Measurements from ENCODE around the gene SBF1.

Gene SBF1

DNA sequence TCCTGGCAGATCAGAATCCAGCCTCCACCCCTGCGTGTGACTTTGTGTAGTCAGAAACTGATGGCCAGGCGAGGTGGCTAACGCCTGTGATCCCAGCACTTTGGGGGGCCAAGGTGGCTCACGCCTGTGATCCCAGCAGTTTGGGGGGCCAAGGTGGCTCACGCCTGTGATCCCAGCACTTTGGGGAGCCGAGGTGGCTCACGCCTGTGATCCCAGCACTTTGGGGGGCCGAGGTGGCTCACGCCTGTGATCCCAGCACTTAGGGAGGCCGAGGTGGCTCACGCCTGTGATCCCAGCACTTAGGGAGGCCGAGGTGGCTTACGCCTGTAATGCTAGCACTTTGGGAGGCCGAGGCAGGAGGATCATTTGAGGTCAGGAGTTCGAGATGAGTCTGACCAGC lies 38.3 kb upstream of the SBF1 start:
- TF ChIP-seq ZFP3 (CRISPR knock-in tag; IDR thresholded peaks at IDR 0.05) (no peak), GLIS3 (CRISPR knock-in tag; IDR thresholded peaks at IDR 0.05) (no peak), ZC3H10 (CRISPR knock-in tag; IDR thresholded peaks at IDR 0.05) (no peak), TCF4 (CRISPR knock-in tag; IDR thresholded peaks at IDR 0.05; ENCODE audit: borderline replicate concordance) (no peak), ZFP30 (CRISPR knock-in tag; IDR thresholded peaks at IDR 0.05) (no peak), ZNF565 (CRISPR knock-in tag; conservative IDR thresholded peaks at IDR 0.05; ENCODE audit: low read depth) (no peak), BACH2 (CRISPR knock-in tag; IDR thresholded peaks at IDR 0.05; ENCODE audit: borderline replicate concordance) (no peak)
- TF ChIP-seq, protein P1, sequence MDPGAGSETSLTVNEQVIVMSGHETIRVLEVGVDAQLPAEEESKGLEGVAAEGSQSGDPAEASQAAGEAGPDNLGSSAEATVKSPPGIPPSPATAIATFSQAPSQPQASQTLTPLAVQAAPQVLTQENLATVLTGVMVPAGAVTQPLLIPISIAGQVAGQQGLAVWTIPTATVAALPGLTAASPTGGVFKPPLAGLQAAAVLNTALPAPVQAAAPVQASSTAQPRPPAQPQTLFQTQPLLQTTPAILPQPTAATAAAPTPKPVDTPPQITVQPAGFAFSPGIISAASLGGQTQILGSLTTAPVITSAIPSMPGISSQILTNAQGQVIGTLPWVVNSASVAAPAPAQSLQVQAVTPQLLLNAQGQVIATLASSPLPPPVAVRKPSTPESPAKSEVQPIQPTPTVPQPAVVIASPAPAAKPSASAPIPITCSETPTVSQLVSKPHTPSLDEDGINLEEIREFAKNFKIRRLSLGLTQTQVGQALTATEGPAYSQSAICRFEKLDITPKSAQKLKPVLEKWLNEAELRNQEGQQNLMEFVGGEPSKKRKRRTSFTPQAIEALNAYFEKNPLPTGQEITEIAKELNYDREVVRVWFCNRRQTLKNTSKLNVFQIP (CRISPR knock-in tag; IDR thresholded peaks at IDR 0.05; ENCODE audit: borderline replicate concordance, low read depth), result no peak
- ATAC-seq, result no peak

DNA sequence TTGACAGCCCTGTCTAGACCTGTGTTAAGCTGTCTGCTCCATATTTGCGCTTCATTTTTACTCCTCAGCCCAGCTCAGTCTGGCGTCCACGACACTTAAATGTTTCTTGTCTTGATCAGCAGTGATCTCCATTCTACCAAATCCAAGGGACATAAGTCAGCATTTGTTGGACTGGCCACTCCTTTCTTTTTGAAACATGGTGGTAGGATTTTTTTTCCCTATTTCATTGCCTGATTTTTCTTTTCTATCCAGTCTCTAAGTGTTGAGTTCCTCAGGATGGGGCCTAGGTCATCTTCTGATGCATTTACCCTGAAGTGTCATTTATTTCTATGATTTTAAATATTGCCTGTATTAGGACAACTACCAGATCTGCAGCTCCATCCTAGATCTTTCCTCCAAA lies 34.1 kb upstream of the SBF1 start:
- ATAC-seq, result no peak
- TF ChIP-seq, protein P2, sequence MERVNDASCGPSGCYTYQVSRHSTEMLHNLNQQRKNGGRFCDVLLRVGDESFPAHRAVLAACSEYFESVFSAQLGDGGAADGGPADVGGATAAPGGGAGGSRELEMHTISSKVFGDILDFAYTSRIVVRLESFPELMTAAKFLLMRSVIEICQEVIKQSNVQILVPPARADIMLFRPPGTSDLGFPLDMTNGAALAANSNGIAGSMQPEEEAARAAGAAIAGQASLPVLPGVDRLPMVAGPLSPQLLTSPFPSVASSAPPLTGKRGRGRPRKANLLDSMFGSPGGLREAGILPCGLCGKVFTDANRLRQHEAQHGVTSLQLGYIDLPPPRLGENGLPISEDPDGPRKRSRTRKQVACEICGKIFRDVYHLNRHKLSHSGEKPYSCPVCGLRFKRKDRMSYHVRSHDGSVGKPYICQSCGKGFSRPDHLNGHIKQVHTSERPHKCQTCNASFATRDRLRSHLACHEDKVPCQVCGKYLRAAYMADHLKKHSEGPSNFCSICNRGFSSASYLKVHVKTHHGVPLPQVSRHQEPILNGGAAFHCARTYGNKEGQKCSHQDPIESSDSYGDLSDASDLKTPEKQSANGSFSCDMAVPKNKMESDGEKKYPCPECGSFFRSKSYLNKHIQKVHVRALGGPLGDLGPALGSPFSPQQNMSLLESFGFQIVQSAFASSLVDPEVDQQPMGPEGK (CRISPR knock-in tag; IDR thresholded peaks at IDR 0.05; ENCODE audit: borderline replicate concordance), result no peak
- no peak for TF ChIP-seq ZNF565 (CRISPR knock-in tag; conservative IDR thresholded peaks at IDR 0.05; ENCODE audit: low read depth)
- TF ChIP-seq CSDC2 (CRISPR knock-in tag; IDR thresholded peaks at IDR 0.05), result no peak
- TF ChIP-seq, protein P3, sequence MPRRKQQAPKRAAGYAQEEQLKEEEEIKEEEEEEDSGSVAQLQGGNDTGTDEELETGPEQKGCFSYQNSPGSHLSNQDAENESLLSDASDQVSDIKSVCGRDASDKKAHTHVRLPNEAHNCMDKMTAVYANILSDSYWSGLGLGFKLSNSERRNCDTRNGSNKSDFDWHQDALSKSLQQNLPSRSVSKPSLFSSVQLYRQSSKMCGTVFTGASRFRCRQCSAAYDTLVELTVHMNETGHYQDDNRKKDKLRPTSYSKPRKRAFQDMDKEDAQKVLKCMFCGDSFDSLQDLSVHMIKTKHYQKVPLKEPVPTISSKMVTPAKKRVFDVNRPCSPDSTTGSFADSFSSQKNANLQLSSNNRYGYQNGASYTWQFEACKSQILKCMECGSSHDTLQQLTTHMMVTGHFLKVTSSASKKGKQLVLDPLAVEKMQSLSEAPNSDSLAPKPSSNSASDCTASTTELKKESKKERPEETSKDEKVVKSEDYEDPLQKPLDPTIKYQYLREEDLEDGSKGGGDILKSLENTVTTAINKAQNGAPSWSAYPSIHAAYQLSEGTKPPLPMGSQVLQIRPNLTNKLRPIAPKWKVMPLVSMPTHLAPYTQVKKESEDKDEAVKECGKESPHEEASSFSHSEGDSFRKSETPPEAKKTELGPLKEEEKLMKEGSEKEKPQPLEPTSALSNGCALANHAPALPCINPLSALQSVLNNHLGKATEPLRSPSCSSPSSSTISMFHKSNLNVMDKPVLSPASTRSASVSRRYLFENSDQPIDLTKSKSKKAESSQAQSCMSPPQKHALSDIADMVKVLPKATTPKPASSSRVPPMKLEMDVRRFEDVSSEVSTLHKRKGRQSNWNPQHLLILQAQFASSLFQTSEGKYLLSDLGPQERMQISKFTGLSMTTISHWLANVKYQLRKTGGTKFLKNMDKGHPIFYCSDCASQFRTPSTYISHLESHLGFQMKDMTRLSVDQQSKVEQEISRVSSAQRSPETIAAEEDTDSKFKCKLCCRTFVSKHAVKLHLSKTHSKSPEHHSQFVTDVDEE (CRISPR knock-in tag; IDR thresholded peaks at IDR 0.05), result no peak
- TF ChIP-seq, protein P4, sequence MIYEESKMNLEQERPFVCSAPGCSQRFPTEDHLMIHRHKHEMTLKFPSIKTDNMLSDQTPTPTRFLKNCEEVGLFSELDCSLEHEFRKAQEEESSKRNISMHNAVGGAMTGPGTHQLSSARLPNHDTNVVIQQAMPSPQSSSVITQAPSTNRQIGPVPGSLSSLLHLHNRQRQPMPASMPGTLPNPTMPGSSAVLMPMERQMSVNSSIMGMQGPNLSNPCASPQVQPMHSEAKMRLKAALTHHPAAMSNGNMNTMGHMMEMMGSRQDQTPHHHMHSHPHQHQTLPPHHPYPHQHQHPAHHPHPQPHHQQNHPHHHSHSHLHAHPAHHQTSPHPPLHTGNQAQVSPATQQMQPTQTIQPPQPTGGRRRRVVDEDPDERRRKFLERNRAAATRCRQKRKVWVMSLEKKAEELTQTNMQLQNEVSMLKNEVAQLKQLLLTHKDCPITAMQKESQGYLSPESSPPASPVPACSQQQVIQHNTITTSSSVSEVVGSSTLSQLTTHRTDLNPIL (CRISPR knock-in tag; IDR thresholded peaks at IDR 0.05; ENCODE audit: low read depth), result no peak
- TF ChIP-seq OSR1 (CRISPR knock-in tag; IDR thresholded peaks at IDR 0.05), result no peak
- no peak for TF ChIP-seq RARB (CRISPR knock-in tag; IDR thresholded peaks at IDR 0.05)
- TF ChIP-seq TCF4 (CRISPR knock-in tag; IDR thresholded peaks at IDR 0.05; ENCODE audit: borderline replicate concordance), result no peak
- no peak for TF ChIP-seq PPARA (CRISPR knock-in tag; IDR thresholded peaks at IDR 0.05; ENCODE audit: borderline replicate concordance)
- TF ChIP-seq GLIS3 (CRISPR knock-in tag; IDR thresholded peaks at IDR 0.05), result no peak
- TF ChIP-seq, protein P5, sequence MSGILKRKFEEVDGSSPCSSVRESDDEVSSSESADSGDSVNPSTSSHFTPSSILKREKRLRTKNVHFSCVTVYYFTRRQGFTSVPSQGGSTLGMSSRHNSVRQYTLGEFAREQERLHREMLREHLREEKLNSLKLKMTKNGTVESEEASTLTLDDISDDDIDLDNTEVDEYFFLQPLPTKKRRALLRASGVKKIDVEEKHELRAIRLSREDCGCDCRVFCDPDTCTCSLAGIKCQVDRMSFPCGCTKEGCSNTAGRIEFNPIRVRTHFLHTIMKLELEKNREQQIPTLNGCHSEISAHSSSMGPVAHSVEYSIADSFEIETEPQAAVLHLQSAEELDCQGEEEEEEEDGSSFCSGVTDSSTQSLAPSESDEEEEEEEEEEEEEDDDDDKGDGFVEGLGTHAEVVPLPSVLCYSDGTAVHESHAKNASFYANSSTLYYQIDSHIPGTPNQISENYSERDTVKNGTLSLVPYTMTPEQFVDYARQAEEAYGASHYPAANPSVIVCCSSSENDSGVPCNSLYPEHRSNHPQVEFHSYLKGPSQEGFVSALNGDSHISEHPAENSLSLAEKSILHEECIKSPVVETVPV (CRISPR knock-in tag; IDR thresholded peaks at IDR 0.05), result no peak
- TF ChIP-seq, protein P1 (CRISPR knock-in tag; IDR thresholded peaks at IDR 0.05; ENCODE audit: borderline replicate concordance, low read depth), result no peak
- no peak for TF ChIP-seq ZNF8 (CRISPR knock-in tag; IDR thresholded peaks at IDR 0.05)

Data from SK-N-SH treated with all-trans-retinoic acid at 6 μM for 48 hours (cell line).